ENCODE measurements around the gene MAPK10. TPM values are rescaled to one million over a fixed set of nuclear protein-coding genes. Genes with fewer than 3 reads are reported as not detected.

Gene MAPK10
- total RNA-seq, 1 experiment from 2014 or later, result 0.79 TPM

DNA sequence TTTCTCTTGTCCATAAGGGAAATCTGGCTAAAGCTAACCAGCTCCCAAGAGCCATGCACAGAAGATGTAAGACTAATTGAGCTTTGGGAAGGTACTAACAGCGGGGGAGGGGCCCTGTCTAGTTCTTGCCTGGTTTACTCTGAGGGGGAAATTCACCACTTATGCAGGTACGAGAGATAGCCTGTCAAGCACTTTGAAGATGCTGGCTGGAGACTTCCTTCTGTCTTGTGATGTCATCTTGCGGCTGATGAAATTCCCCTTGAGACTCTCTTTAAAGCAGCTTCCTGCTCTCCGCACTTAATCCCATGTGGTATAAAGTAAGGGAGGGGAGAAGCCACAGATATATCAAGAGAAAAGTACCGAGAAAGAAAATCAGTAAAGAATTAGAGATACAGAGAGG lies 345.3 kb downstream of the MAPK10 start:
- Mint-ChIP-seq H3K27me3 (ENCODE audit: insufficient read depth, unreplicated experiment) (no peaks in the 10 kb centered on the region), H3K9me3 (ENCODE audit: unreplicated experiment) (no peaks in the 10 kb centered on the region), H3K27ac (ENCODE audit: unreplicated experiment) (no peak overlapping the region), H3K4me1 (ENCODE audit: low read depth, unreplicated experiment) (no peaks in the 10 kb centered on the region), H3K36me3 (ENCODE audit: insufficient read depth, unreplicated experiment) (no peaks in the 10 kb centered on the region), H3K4me3 (ENCODE audit: unreplicated experiment) (no peak overlapping the region)
- no TSS peak for BruUV-seq (replicated peaks)
- no peak for TF ChIP-seq CTCF (IDR thresholded peaks at IDR 0.05; ENCODE audit: insufficient read depth in 1 of 2, low read depth in 1 of 2, low read length in 1 of 2, severe bottlenecking in 1 of 2, unreplicated experiment in 1 of 2)
- no peaks in the 10 kb centered on the region for H3K9me3 ChIP-seq
- no peaks in the 10 kb centered on the region for H3K36me3 ChIP-seq (ENCODE audit: control insufficient read depth, insufficient read depth, low read length)
- no peak overlapping the region for H3K4me3 ChIP-seq (ENCODE audit: low read depth, low read length)
- no peaks in the 10 kb centered on the region for H3K27me3 ChIP-seq (replicated peaks; ENCODE audit: control insufficient read depth, insufficient read depth, low read length)
- intact Hi-C loops (cut with micrococcal nuclease; ENCODE audit: unreplicated experiment), result no loop called here
- ChIA-PET CTCF (interaction anchor here (0.7 kb wide), 1 partner anchor 218 kb away, joined by 3 read pairs; no protein-coding TSS in a partner anchor), POLR2A (no interaction called here)
- no peak for DNase-seq
- no peaks in the 10 kb centered on the region for H3K4me1 ChIP-seq

GRCh38 chr4:86013621-86014020 lies 346.2 kb downstream of the MAPK10 start:
- no peaks in the 10 kb centered on the region for H3K27me3 ChIP-seq (replicated peaks; ENCODE audit: control insufficient read depth, insufficient read depth, low read length)
- no peaks in the 10 kb centered on the region for H3K36me3 ChIP-seq (ENCODE audit: control insufficient read depth, insufficient read depth, low read length)
- H3K4me3 ChIP-seq (ENCODE audit: low read depth, low read length), result no peak overlapping the region
- Mint-ChIP-seq H3K4me3 (ENCODE audit: unreplicated experiment) (no peak overlapping the region), H3K9me3 (ENCODE audit: unreplicated experiment) (no peaks in the 10 kb centered on the region), H3K36me3 (ENCODE audit: insufficient read depth, unreplicated experiment) (no peaks in the 10 kb centered on the region), H3K4me1 (ENCODE audit: low read depth, unreplicated experiment) (no peaks in the 10 kb centered on the region), H3K27me3 (ENCODE audit: insufficient read depth, unreplicated experiment) (no peaks in the 10 kb centered on the region), H3K27ac (ENCODE audit: unreplicated experiment) (no peak overlapping the region)
- no peak for DNase-seq
- no peaks in the 10 kb centered on the region for H3K4me1 ChIP-seq
- CTCF ChIA-PET, result no interaction called here
- TF ChIP-seq CTCF (IDR thresholded peaks at IDR 0.05; ENCODE audit: insufficient read depth in 1 of 2, low read depth in 1 of 2, low read length in 1 of 2, severe bottlenecking in 1 of 2, unreplicated experiment in 1 of 2), result no peak
- intact Hi-C loops (cut with micrococcal nuclease; ENCODE audit: unreplicated experiment), result no loop called here
- POLR2A ChIA-PET, result no interaction called here
- no peaks in the 10 kb centered on the region for H3K9me3 ChIP-seq
- no TSS peak for BruUV-seq (replicated peaks)

GRCh38 chr4:86011117-86011516 lies 348.7 kb downstream of the MAPK10 start:
- no peak for TF ChIP-seq CTCF (IDR thresholded peaks at IDR 0.05; ENCODE audit: insufficient read depth in 1 of 2, low read depth in 1 of 2, low read length in 1 of 2, severe bottlenecking in 1 of 2, unreplicated experiment in 1 of 2)
- no peaks in the 10 kb centered on the region for H3K4me1 Mint-ChIP-seq (ENCODE audit: low read depth, unreplicated experiment)
- DNase-seq, result no peak
- no peaks in the 10 kb centered on the region for H3K9me3 Mint-ChIP-seq (ENCODE audit: unreplicated experiment)
- no peaks in the 10 kb centered on the region for H3K9me3 ChIP-seq
- BruUV-seq (replicated peaks), result no TSS peak
- H3K36me3 Mint-ChIP-seq (ENCODE audit: insufficient read depth, unreplicated experiment), result no peaks in the 10 kb centered on the region
- H3K4me1 ChIP-seq, result no peaks in the 10 kb centered on the region
- no peak overlapping the region for H3K4me3 ChIP-seq (ENCODE audit: low read depth, low read length)
- H3K4me3 Mint-ChIP-seq (ENCODE audit: unreplicated experiment), result no peak overlapping the region
- H3K36me3 ChIP-seq (ENCODE audit: control insufficient read depth, insufficient read depth, low read length), result no peaks in the 10 kb centered on the region
- H3K27me3 Mint-ChIP-seq (ENCODE audit: insufficient read depth, unreplicated experiment), result no peaks in the 10 kb centered on the region
- ChIA-PET CTCF (no interaction called here), POLR2A (no interaction called here)
- intact Hi-C loops (cut with micrococcal nuclease; ENCODE audit: unreplicated experiment), result no loop called here
- no peaks in the 10 kb centered on the region for H3K27me3 ChIP-seq (replicated peaks; ENCODE audit: control insufficient read depth, insufficient read depth, low read length)
- H3K27ac Mint-ChIP-seq (ENCODE audit: unreplicated experiment), result no peak overlapping the region
